Heart left ventricle (tissue), 16 donors: Measurements from ENCODE around the gene SMURF1. TPM values are rescaled to one million over a fixed set of nuclear protein-coding genes. Genes with fewer than 3 reads are reported as not detected.
A peak's percentile ranks its signal among the peaks of the same experiment; 100 is the strongest.

Experiments
- ATAC-seq, 4 donors: fragments of 200-7000 bp; cut with Tn5 transposase; one replicate each; pipeline ENCODE4 v1.9.1; 2020 to 2022; ENCODE audit warnings: moderate library complexity in 4 of 4, mild to moderate bottlenecking in 3 of 4, moderate number of reproducible peaks in 1 of 4
- DNase-seq, 5 donors: peaks; one replicate each; pipeline ENCODE4 v3.0.0-alpha.2; 2020
- H3K27ac ChIP-seq, 12 donors: fragments of 200-600 bp; sonication (generic) in 4 of 12; one replicate each; pipeline versions ENCODE4 v1.5.0 to v1.8.0; 2016 to 2022; ENCODE audit warnings: mild to moderate bottlenecking in 2 of 12
- H3K27me3 ChIP-seq, 9 donors: fragments of 200-600 bp; sonication (generic) in 2 of 9; one replicate each; pipeline versions ENCODE4 v1.5.1 to v1.8.0; 2016 to 2022; ENCODE audit warnings: mild to moderate bottlenecking in 3 of 9
- H3K36me3 ChIP-seq, 9 donors: fragments of 200-600 bp; sonication (generic) in 2 of 9; one replicate each; pipeline versions ENCODE4 v1.5.0 to v1.8.0; 2018 to 2022; ENCODE audit warnings: mild to moderate bottlenecking in 2 of 9
- H3K4me1 ChIP-seq, 12 donors: fragments of 200-600 bp; sonication (generic) in 4 of 12; one replicate each; pipeline versions ENCODE4 v1.5.0 to v1.8.0; 2016 to 2022; ENCODE audit warnings: mild to moderate bottlenecking in 3 of 12
- H3K4me3 ChIP-seq, 12 donors: fragments of 200-600 bp; sonication (generic) in 4 of 12; one replicate each; pipeline versions ENCODE4 v1.5.0 to v1.8.0; 2017 to 2022; ENCODE audit warnings: mild to moderate bottlenecking in 9 of 12, moderate library complexity in 4 of 12
- H3K9me3 ChIP-seq, 12 donors: fragments of 200-600 bp; sonication (generic) in 4 of 12; one replicate each; pipeline versions ENCODE4 v1.5.0 to v1.8.0; 2016 to 2022; ENCODE audit warnings: mild to moderate bottlenecking in 1 of 12
- POLR2A ChIP-seq, 2 donors: fragments of 450-650 bp; IDR thresholded peaks; one replicate each; pipeline ENCODE4 v1.6.1; 2017; ENCODE audit warnings: antibody characterized with exemption in 2 of 2, mild to moderate bottlenecking in 2 of 2, moderate library complexity in 2 of 2
- WGBS, 4 donors: extraction: QIAGEN DNeasy Blood & Tissue Kit in 2 of 4; methylation state at CpG; one replicate each; pipeline versions ENCODE4 v1.1.5 to v1.1.7; 2013 to 2018; 5-methylcytosine and 5-hydroxymethylcytosine counted together
- intact Hi-C, 10 donors: fragments of 100-400 bp; cut with DNase I; formaldehyde crosslinking; loops; one replicate each; pipeline versions ENCODE4 v1.11.1 to v1.14.2; 2022
- polyA plus RNA-seq, 2 donors: library from polyadenylated mRNA; stranded (reverse); fragments of 200-250 nt; gene quantifications; one replicate each; pipeline ENCODE4 v1.2.3, GENCODE V29; 2013
- total RNA-seq, 9 donors: library from RNA; depleted of rRNA in 2 of 9; stranded (reverse); fragments of >200 nt in 2 of 9; fragmentation: NEBNext Ultra II Directional in 3 of 9; extraction: Animal tissue kit (Norgen Biotek cat#: 25700) in 3 of 9; gene quantifications; one replicate each; pipeline versions ENCODE4 v1.1.0 to v1.2.4, GENCODE V29; 2016 to 2023
- TF ChIP-seq, protein P1 (sequence below), 12 donors: fragments of 200-600 bp; sonication (generic) in 4 of 12; IDR thresholded peaks; one replicate each; pipeline versions ENCODE4 v1.5.0 to v1.8.0; 2018 to 2022; ENCODE audit warnings: antibody characterized with exemption in 12 of 12, mild to moderate bottlenecking in 5 of 12
- donor health status: ischemic (EF 13 %, LVEDD 7.1; RV severe dilation, severe dysfunction).
- donor health status: healthy with polysubstance abuse.
- donor health status: DM: no; HTN: yes; CAD: no.
- donor health status: DM: no; HTN: no; CAD: no.
- donor health status: ischemic (EF 25% LVEDD 6.9; RV normal size, moderate dysfunction).
- donor health status: ischemic (EF 25% LVEDD 5.7; RV mildly dilated, moderate dysfunction).
- donor health status: healthy.
- donor health status: DM: yes; HTN: yes; CAD: no.
- donor health status: ischemic (EF 35%, LVEDD 5.7; RV mildly dilated, moderate dysfunction).
- donor health status: nonischemic (EF 11% LVEDD 7.7; RV severe dilation, severe dysfunction).
- donor health status: DM: yes; HTN: yes; CAD: no.
- donor health status: PGD.
- donor health status: ischemic (EF 29% LVEDD 5.4; RV normal size, mild dysfunction).
- donor health status: nonischemic (EF 23%, LVEDD 6.1; RV moderate dilation, normal function).

Gene SMURF1
- total and polyA plus RNA-seq, 11 donors = 3.5 to 15.4 (median 12.4) TPM

DNA sequence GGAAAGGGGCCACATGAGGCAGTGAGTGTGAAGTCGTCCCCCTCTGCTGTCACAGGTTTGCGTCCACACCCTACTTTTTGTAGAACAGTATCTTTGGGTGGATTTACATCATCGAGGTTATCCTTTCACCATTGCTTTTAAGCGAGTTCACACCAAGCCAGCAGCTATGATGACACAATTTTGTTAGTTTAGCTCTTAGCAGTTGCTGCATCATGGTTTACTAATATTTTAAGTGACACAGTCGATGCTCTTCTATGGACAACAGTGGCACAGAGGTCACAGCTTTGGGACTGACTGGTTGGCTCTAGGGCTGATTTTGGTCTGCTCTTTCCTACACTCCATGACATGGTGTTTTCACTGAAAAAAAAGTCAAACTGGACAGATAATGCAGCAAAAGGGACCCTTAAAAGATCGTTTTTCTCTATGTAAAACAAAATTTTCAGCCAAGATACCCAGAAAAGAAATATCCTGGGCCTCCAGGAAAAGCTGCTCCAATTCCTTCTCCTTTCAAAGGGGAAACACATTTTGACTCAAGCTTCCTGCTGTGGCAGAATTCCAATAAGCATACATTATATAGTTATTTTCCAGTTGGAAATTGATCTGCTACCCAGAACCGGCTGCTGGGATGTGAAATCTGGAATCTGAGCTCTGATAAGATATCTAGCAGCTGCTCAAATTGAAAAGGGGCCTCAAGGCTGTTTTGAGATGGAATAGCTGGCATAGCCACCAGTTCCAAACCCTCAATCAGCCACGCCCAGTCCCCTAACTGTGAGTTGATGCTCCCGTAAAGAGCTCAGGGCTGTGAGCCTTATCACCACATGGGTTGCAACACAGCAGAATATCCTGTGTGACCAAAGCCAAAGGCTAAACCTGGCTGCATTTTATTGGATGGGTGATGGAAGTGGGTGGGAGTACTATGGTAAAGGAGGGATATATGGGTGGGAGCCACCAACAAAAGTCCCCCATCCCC, 114.2 kb downstream of the SMURF1 start:
- peak in 1 of 5 donors; percentile 10 for DNase-seq
- WGBS, 4 donors = 75 to 82% (median 76%) methylated on average over 9 of the region's 9 CpGs
- TF ChIP-seq POLR2A (IDR thresholded peaks at IDR 0.05) = no peak
- TF ChIP-seq, protein P1, sequence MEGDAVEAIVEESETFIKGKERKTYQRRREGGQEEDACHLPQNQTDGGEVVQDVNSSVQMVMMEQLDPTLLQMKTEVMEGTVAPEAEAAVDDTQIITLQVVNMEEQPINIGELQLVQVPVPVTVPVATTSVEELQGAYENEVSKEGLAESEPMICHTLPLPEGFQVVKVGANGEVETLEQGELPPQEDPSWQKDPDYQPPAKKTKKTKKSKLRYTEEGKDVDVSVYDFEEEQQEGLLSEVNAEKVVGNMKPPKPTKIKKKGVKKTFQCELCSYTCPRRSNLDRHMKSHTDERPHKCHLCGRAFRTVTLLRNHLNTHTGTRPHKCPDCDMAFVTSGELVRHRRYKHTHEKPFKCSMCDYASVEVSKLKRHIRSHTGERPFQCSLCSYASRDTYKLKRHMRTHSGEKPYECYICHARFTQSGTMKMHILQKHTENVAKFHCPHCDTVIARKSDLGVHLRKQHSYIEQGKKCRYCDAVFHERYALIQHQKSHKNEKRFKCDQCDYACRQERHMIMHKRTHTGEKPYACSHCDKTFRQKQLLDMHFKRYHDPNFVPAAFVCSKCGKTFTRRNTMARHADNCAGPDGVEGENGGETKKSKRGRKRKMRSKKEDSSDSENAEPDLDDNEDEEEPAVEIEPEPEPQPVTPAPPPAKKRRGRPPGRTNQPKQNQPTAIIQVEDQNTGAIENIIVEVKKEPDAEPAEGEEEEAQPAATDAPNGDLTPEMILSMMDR (IDR thresholded peaks at IDR 0.05) = no peak
- intact Hi-C loops = loop anchor here in 1 of 10 donors (10.0 kb wide), 1 partner anchor 385 kb away; no protein-coding TSS in a partner anchor
- peak in 1 of 4 donors; percentile 8 for ATAC-seq
- H3K36me3 ChIP-seq = peaks cover 0 to 77% (median 66%) of the 10 kb centered on the region in 9 donors
- peaks cover 0 to 5% (median 0%) of the 10 kb centered on the region in 12 donors for H3K9me3 ChIP-seq
- H3K4me3 ChIP-seq = no peak overlapping the region
- peaks cover 0 to 33% (median 10%) of the 10 kb centered on the region in 12 donors for H3K4me1 ChIP-seq
- H3K27me3 ChIP-seq = no peaks in the 10 kb centered on the region
- H3K27ac ChIP-seq = peak overlapping the region; percentile 65 to 91 (median 77)

DNA sequence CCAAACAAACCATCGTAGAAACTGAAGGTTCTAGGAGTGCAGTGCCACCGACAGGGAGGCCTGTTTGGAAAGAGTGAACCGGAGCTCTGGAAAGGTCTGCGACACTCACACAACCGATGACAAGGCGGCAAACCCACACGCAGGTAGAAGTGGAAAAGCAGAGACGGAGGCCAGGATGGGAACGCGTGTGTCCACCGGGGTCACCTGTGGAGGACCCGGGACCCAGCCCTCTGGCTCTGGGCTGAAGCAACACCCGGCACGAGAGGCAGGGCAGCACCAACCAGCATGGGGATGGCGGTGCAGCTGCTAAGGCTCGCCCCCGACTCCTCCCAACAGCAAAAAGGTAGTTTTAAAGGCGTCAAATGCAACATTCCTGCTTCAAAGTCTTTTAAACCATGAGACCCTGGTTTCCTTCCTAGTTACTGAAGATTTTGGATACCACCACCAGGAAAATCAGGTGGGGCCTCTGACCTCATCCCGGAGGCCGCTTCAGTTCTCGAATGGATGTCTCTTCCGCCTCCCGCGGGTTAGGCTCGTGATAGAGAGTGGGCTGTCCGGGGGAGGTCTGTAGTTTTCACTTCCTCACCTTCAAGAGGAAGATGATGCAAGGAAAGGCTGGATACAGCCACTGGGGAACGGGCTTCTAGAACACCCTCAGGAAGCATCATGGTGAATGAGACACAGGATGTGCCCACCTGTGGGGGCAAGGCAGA, 115.5 kb downstream of the SMURF1 start:
- intact Hi-C loops = no loop called here
- Histone ChIP-seq H3K4me3 (no peak overlapping the region), H3K36me3 (peaks cover 0 to 63% (median 53%) of the 10 kb centered on the region in 9 donors), H3K4me1 (peaks cover 0 to 40% (median 10%) of the 10 kb centered on the region in 12 donors), H3K9me3 (peaks cover 0 to 5% (median 0%) of the 10 kb centered on the region in 12 donors), H3K27me3 (no peaks in the 10 kb centered on the region), H3K27ac (peak overlapping the region in 4 of 12 donors; percentile 66 to 86 (median 74))
- no peak for TF ChIP-seq POLR2A (IDR thresholded peaks at IDR 0.05)
- TF ChIP-seq, protein P1 (IDR thresholded peaks at IDR 0.05) = no peak
- 89 to 94% (median 90%) methylated on average over 26 to 27 of the region's 27 CpGs for WGBS, 4 donors
- ATAC-seq = no peak
- DNase-seq = peak in 1 of 5 donors; percentile 23

DNA sequence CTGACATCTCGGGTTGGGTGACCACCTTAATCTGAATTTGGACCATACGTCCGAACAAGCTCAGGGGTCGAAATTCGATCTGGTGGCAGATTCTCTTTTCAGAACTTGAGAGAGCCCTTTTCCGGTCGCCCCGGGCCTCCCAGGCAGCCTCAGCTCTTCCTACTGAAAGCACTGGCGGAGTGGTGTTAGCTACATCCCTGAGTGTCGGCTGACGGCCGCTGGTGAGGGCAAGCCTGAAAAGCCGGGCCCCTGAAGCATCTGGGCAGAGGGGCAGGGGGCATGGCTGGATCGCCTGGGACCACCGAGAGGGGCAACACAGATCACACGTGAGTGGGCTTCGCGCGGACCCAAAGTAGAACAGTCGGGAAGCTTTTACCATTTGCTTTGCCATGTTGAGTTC, 116.1 kb downstream of the SMURF1 start:
- Histone ChIP-seq H3K9me3 (peaks cover 0 to 5% (median 0%) of the 10 kb centered on the region in 12 donors), H3K4me1 (peaks cover 0 to 40% (median 10%) of the 10 kb centered on the region in 12 donors), H3K36me3 (peaks cover 0 to 58% (median 47%) of the 10 kb centered on the region in 9 donors), H3K27ac (peak overlapping the region in 1 of 12 donors; percentile 10), H3K4me3 (no peak overlapping the region), H3K27me3 (no peaks in the 10 kb centered on the region)
- WGBS, 4 donors = 88 to 94% (median 92%) methylated on average over 20 of the region's 20 CpGs
- intact Hi-C loops = no loop called here
- DNase-seq (peak in 1 of 5 donors; percentile 15), ATAC-seq (peak in 1 of 4 donors; percentile 8)
- TF ChIP-seq, protein P1 (IDR thresholded peaks at IDR 0.05) = no peak
- TF ChIP-seq POLR2A (IDR thresholded peaks at IDR 0.05) = no peak
